HEK293 (cell line): ENCODE results near the gene TRNP1.

Experiments
- GFI1B ChIP-seq: fragments of 450-650 bp; formaldehyde crosslinking; IDR thresholded peaks from 2 replicates; pipeline ENCODE4 v1.5.1; 2016; ENCODE audit warnings: missing biosample characterization, missing genetic modification characterization
- GLIS2 ChIP-seq: fragments of 450-650 bp; formaldehyde crosslinking; IDR thresholded peaks from 2 replicates; pipeline ENCODE4 v1.5.1; 2016; ENCODE audit warnings: missing biosample characterization, missing genetic modification characterization
- HOXD13 ChIP-seq: sonication (generic); formaldehyde crosslinking; IDR thresholded peaks from 2 replicates; pipeline ENCODE4 v1.8.0; 2022; ENCODE audit warnings: missing genetic modification reagents, borderline replicate concordance
- INSM2 ChIP-seq: fragments of 450-650 bp; formaldehyde crosslinking; IDR thresholded peaks from 2 replicates; pipeline ENCODE4 v1.5.1; 2016; ENCODE audit warnings: missing biosample characterization, missing genetic modification characterization
- KLF8 ChIP-seq: fragments of 450-650 bp; formaldehyde crosslinking; IDR thresholded peaks from 2 replicates; pipeline ENCODE4 v1.5.1; 2016; ENCODE audit warnings: missing biosample characterization, missing genetic modification characterization
- SP7 ChIP-seq: fragments of 450-650 bp; formaldehyde crosslinking; IDR thresholded peaks from 2 replicates; pipeline ENCODE4 v1.5.1; 2016; ENCODE audit warnings: missing biosample characterization, missing genetic modification characterization
- TSHZ1 ChIP-seq: fragments of 450-650 bp; formaldehyde crosslinking; IDR thresholded peaks from 2 replicates; pipeline ENCODE4 v1.5.1; 2016; ENCODE audit warnings: missing biosample characterization, missing genetic modification characterization, borderline replicate concordance
- YY2 ChIP-seq: fragments of 450-650 bp; formaldehyde crosslinking; IDR thresholded peaks from 2 replicates; pipeline ENCODE4 v1.5.1; 2016; ENCODE audit warnings: missing biosample characterization, missing genetic modification characterization
- ZBTB1 ChIP-seq: fragments of 450-650 bp; formaldehyde crosslinking; IDR thresholded peaks from 2 replicates; pipeline ENCODE4 v1.5.1; 2016; ENCODE audit warnings: missing biosample characterization, missing genetic modification characterization
- ZBTB10 ChIP-seq: fragments of 450-650 bp; formaldehyde crosslinking; IDR thresholded peaks from 2 replicates; pipeline ENCODE4 v1.5.1; 2016; ENCODE audit warnings: missing biosample characterization, missing genetic modification characterization
- ZFHX2 ChIP-seq: fragments of 450-650 bp; formaldehyde crosslinking; conservative IDR thresholded peaks from 2 replicates; pipeline ENCODE4 v1.5.1; 2016; ENCODE audit warnings: missing biosample characterization, missing genetic modification characterization
- ZNF140 ChIP-seq: fragments of 450-650 bp; formaldehyde crosslinking; IDR thresholded peaks from 2 replicates; pipeline ENCODE4 v1.5.1; 2016; ENCODE audit warnings: missing biosample characterization, missing genetic modification characterization
- ZNF223 ChIP-seq: fragments of 450-650 bp; formaldehyde crosslinking; IDR thresholded peaks from 2 replicates; pipeline ENCODE4 v1.5.1; 2016; ENCODE audit warnings: missing biosample characterization, missing genetic modification characterization
- ZNF274 ChIP-seq, 2 experiments: fragments of 200-500 bp in 1 of 2; fragments of 450-650 bp in 1 of 2; sonication (Bioruptor generic) in 1 of 2; formaldehyde crosslinking in 1 of 2; IDR thresholded peaks; 2 replicates each; pipeline versions ENCODE4 v1.5.1 to v1.6.1; 2014 to 2016; ENCODE audit warnings: borderline replicate concordance in 1 of 2, inconsistent platforms in 1 of 2, low read length in 1 of 2, missing biosample characterization in 1 of 2, missing genetic modification characterization in 1 of 2
- ZNF324 ChIP-seq: fragments of 450-650 bp; formaldehyde crosslinking; IDR thresholded peaks from 2 replicates; pipeline ENCODE4 v1.5.1; 2016; ENCODE audit warnings: missing biosample characterization, missing genetic modification characterization
- ZNF335 ChIP-seq: fragments of 450-650 bp; formaldehyde crosslinking; conservative IDR thresholded peaks from 2 replicates; pipeline ENCODE4 v1.5.1; 2016; ENCODE audit warnings: missing biosample characterization, missing genetic modification characterization
- ZNF391 ChIP-seq: fragments of 450-650 bp; formaldehyde crosslinking; IDR thresholded peaks from 2 replicates; pipeline ENCODE4 v1.5.1; 2016; ENCODE audit warnings: low read depth, missing biosample characterization, missing genetic modification characterization, borderline replicate concordance
- ZNF398 ChIP-seq: fragments of 450-650 bp; formaldehyde crosslinking; IDR thresholded peaks from 2 replicates; pipeline ENCODE4 v1.5.1; 2017; ENCODE audit warnings: missing biosample characterization, missing genetic modification characterization
- ZNF48 ChIP-seq: fragments of 450-650 bp; formaldehyde crosslinking; IDR thresholded peaks from 2 replicates; pipeline ENCODE4 v1.5.1; 2016; ENCODE audit warnings: missing biosample characterization, missing genetic modification characterization
- ZNF488 ChIP-seq: fragments of 450-650 bp; formaldehyde crosslinking; IDR thresholded peaks from 2 replicates; pipeline ENCODE4 v1.5.1; 2016; ENCODE audit warnings: missing biosample characterization, missing genetic modification characterization
- ZNF530 ChIP-seq: fragments of 450-650 bp; formaldehyde crosslinking; IDR thresholded peaks from 2 replicates; pipeline ENCODE4 v1.5.1; 2016; ENCODE audit warnings: low read depth, missing biosample characterization, missing genetic modification characterization
- ZNF558 ChIP-seq: fragments of 450-650 bp; formaldehyde crosslinking; IDR thresholded peaks from 2 replicates; pipeline ENCODE4 v1.5.1; 2016; ENCODE audit warnings: missing biosample characterization, missing genetic modification characterization
- ZNF677 ChIP-seq: fragments of 450-650 bp; IDR thresholded peaks from 2 replicates; pipeline ENCODE4 v1.5.0; 2018; ENCODE audit warnings: missing biosample characterization, mild to moderate bottlenecking, missing genetic modification characterization, moderate library complexity
- ZNF747 ChIP-seq: fragments of 450-650 bp; formaldehyde crosslinking; IDR thresholded peaks from 2 replicates; pipeline ENCODE4 v1.5.1; 2016; ENCODE audit warnings: missing biosample characterization, missing genetic modification characterization
- ZXDB ChIP-seq: fragments of 450-650 bp; formaldehyde crosslinking; IDR thresholded peaks from 2 replicates; pipeline ENCODE4 v1.5.1; 2016; ENCODE audit warnings: missing biosample characterization, missing genetic modification characterization
- TF ChIP-seq, protein P1 (sequence below): fragments of 450-650 bp; formaldehyde crosslinking; IDR thresholded peaks from 2 replicates; pipeline ENCODE4 v1.5.1; 2016; ENCODE audit warnings: missing biosample characterization, missing genetic modification characterization

Gene TRNP1

DNA sequence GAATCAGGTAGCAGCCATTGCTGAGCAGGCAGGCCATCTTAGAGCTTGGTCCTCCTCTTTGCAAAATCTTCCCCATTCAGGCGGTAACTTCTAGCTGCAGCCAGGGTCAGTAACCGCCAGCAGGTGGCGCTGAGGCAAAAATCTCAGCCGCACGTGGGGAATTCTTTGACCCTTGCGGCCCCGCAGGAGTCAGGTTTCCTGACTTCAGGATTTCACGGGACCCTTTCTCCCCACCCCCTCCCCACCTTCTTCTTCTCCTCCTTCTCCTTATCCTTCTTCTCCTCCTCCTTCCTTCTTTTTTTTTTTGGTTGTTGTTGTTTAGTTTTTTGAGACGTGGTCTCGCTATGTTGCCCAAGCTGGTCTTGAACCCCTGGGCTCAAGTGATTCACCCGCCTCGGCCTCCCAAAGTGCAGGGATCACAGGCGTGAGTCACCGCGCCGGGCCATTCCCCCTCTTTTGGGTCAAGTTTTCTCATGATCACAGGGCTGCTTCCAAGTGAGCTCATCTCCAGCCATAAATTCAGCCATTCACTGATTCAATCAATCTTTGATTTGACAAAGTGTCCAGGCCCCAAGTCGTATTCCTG is 52.6 kb downstream of the TRNP1 start (continued):
- TF ChIP-seq, protein P1, sequence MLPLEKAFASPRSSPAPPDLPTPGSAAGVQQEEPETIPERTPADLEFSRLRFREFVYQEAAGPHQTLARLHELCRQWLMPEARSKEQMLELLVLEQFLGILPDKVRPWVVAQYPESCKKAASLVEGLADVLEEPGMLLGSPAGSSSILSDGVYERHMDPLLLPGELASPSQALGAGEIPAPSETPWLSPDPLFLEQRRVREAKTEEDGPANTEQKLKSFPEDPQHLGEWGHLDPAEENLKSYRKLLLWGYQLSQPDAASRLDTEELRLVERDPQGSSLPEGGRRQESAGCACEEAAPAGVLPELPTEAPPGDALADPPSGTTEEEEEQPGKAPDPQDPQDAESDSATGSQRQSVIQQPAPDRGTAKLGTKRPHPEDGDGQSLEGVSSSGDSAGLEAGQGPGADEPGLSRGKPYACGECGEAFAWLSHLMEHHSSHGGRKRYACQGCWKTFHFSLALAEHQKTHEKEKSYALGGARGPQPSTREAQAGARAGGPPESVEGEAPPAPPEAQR (tag by site-specific recombination): no peak
- TF ChIP-seq HOXD13 (CRISPR knock-in tag): no peak
- TF ChIP-seq ZNF530 (tag by site-specific recombination): no peak
- no peak for TF ChIP-seq ZNF747
- no peak for TF ChIP-seq ZBTB1 (tag by site-specific recombination)
- no peak for TF ChIP-seq ZNF274 (IDR thresholded peaks at IDR 0.05; ENCODE audit: low read length)
- TF ChIP-seq ZNF274 (tag by site-specific recombination; IDR thresholded peaks at IDR 0.05; ENCODE audit: borderline replicate concordance): no peak
- TF ChIP-seq ZNF223 (tag by site-specific recombination): no peak
- TF ChIP-seq ZNF48 (tag by site-specific recombination): no peak
- no peak for TF ChIP-seq ZNF677 (tag by site-specific recombination)
- TF ChIP-seq SP7: peak; percentile 71; the same call in 1 of the 2 replicates
- no peak for TF ChIP-seq ZNF140 (tag by site-specific recombination)
- peak; percentile 34; the same call in 1 of the 2 replicates for TF ChIP-seq ZNF335 (tag by site-specific recombination)
- TF ChIP-seq ZNF324 (tag by site-specific recombination): peak; percentile 74
- TF ChIP-seq INSM2: no peak
- TF ChIP-seq ZXDB (tag by site-specific recombination): peak; percentile 70
- TF ChIP-seq YY2 (tag by site-specific recombination): 0 out of 2 replicates have a peak, but pooled peaks have one; percentile 48
- peak; percentile 2; the same call in 1 of the 2 replicates for TF ChIP-seq TSHZ1 (tag by site-specific recombination)
- TF ChIP-seq ZBTB10 (tag by site-specific recombination): peak; percentile 52; the same call in 1 of the 2 replicates
- no peak for TF ChIP-seq ZNF488
- peak; percentile 83; the same call in 1 of the 2 replicates for TF ChIP-seq ZNF391
- peak; percentile 32; the same call in 1 of the 2 replicates for TF ChIP-seq ZFHX2 (tag by site-specific recombination)
- TF ChIP-seq KLF8 (tag by site-specific recombination): peak; percentile 72
- TF ChIP-seq GLIS2 (tag by site-specific recombination): peak; percentile 69
- no peak for TF ChIP-seq ZNF558 (tag by site-specific recombination)
- TF ChIP-seq GFI1B (tag by site-specific recombination): peak; percentile 94
- TF ChIP-seq ZNF398 (tag by site-specific recombination): no peak
